Right lobe of liver (tissue), 4 donors: ENCODE measurements around the gene MTUS2.

Experiments used
- POLR2A ChIP-seq: fragments of 450-650 bp; IDR thresholded peaks from one replicate; pipeline ENCODE4 v1.6.1; 2017; ENCODE audit warnings: antibody characterized with exemption, mild to moderate bottlenecking
- TF ChIP-seq, protein P1 (sequence below), 4 donors: fragments of 200-600 bp in 3 of 4; fragments of 450-650 bp in 1 of 4; IDR thresholded peaks; one replicate each; pipeline versions ENCODE4 v1.5.1 to v1.8.0; 2016 to 2022; ENCODE audit warnings: antibody characterized with exemption in 4 of 4, mild to moderate bottlenecking in 2 of 4
- donor health status: DM: no; HTN: no; CAD: no.
- donor health status: DM: no; HTN: no; CAD: no.
- donor health status: DM: no; HTN: yes; CAD: no.

DNA sequence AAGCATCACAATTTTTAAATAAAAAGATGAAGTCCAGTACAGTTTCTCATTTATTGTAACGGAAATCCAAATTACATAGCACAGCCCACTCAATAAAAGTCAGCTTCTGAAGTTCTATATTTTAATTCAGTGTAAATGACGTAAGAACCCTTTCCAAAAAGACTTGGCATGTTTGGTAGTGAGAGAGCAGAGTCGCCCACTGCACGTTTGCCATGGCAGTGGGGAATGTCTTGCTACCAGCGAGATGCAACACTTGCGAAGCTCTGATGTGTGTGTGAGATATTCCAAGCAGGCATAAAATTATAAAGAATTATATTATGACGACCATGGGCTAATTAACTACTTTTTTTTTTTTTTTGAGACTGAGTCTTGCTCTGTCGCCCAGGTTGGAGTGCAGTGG, 585.3 kb downstream of the MTUS2 start:
- TF ChIP-seq, protein P1, sequence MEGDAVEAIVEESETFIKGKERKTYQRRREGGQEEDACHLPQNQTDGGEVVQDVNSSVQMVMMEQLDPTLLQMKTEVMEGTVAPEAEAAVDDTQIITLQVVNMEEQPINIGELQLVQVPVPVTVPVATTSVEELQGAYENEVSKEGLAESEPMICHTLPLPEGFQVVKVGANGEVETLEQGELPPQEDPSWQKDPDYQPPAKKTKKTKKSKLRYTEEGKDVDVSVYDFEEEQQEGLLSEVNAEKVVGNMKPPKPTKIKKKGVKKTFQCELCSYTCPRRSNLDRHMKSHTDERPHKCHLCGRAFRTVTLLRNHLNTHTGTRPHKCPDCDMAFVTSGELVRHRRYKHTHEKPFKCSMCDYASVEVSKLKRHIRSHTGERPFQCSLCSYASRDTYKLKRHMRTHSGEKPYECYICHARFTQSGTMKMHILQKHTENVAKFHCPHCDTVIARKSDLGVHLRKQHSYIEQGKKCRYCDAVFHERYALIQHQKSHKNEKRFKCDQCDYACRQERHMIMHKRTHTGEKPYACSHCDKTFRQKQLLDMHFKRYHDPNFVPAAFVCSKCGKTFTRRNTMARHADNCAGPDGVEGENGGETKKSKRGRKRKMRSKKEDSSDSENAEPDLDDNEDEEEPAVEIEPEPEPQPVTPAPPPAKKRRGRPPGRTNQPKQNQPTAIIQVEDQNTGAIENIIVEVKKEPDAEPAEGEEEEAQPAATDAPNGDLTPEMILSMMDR (IDR thresholded peaks at IDR 0.05) = no peak
- TF ChIP-seq POLR2A = no peak
